Measurements from ENCODE around the gene ARG1.
A peak's percentile ranks its signal among the peaks of the same experiment; 100 is the strongest.
"Not testable (repeated sequence)": the region's sequence is repeated elsewhere in the genome, so short reads cannot be mapped to it uniquely, and the experiment has no call there.

ARG1 gene

GRCh38 chr6:131572686-131573415 is at the start of gene ARG1:
Gene ARG1 (plus strand): TSS chr6:131573226. CDS start chr6:131573283, 57 bp downstream.
- DNase-seq: no peak

GRCh38 chr6:131523988-131524673 is 48.9 kb upstream of the ARG1 start:
- DNase-seq: peak; percentile 8 to 24

GRCh38 chr6:131524695-131525336 is 48.2 kb upstream of the ARG1 start:
- DNase-seq: no peak

GRCh38 chr6:131530936-131531335 is 42.1 kb upstream of the ARG1 start:
- not testable (repeated sequence) for DNase-seq

GRCh38 chr6:131531681-131532080 is 41.3 kb upstream of the ARG1 start:
- not testable (repeated sequence) for DNase-seq

GRCh38 chr6:131532580-131533039 is 40.4 kb upstream of the ARG1 start:
- DNase-seq: no peak

- DNase-seq: not testable (repeated sequence)
Observed at GRCh38 chr6:131538615-131539014, 34.4 kb upstream of the ARG1 start.

- DNase-seq: no peak
Observed at GRCh38 chr6:131545317-131545716, 27.7 kb upstream of the ARG1 start.

- DNase-seq: no peak
Observed at GRCh38 chr6:131547488-131547887, 25.5 kb upstream of the ARG1 start.

GRCh38 chr6:131548441-131548840 is 24.6 kb upstream of the ARG1 start:
- DNase-seq: no peak

- no peak for DNase-seq
Observed at GRCh38 chr6:131549811-131550210, 23.2 kb upstream of the ARG1 start.

GRCh38 chr6:131551902-131552301 is 21.1 kb upstream of the ARG1 start:
- DNase-seq: no peak

GRCh38 chr6:131552572-131552971 is 20.5 kb upstream of the ARG1 start:
- no peak for DNase-seq

- DNase-seq: no peak
Observed at GRCh38 chr6:131555992-131556391, 17.0 kb upstream of the ARG1 start.

GRCh38 chr6:131558922-131559321 is 14.1 kb upstream of the ARG1 start:
- DNase-seq: no peak

GRCh38 chr6:131561925-131562707 is 10.9 kb upstream of the ARG1 start:
- no peak for DNase-seq

- DNase-seq: no peak
Observed at GRCh38 chr6:131565056-131565455, 8.0 kb upstream of the ARG1 start.

- no peak for DNase-seq
Observed at GRCh38 chr6:131568726-131569125, 4.3 kb upstream of the ARG1 start.

GRCh38 chr6:131574133-131574532 is 1.1 kb downstream of the ARG1 start:
- no peak for DNase-seq

GRCh38 chr6:131574686-131575085 is 1.7 kb downstream of the ARG1 start:
- DNase-seq: no peak

- no peak for DNase-seq
Observed at GRCh38 chr6:131575834-131576478, 2.9 kb downstream of the ARG1 start.

- no peak for DNase-seq
Observed at GRCh38 chr6:131581523-131581922, 8.5 kb downstream of the ARG1 start.
